Effector CD8-positive, alpha-beta T cell (primary cell): Measurements from ENCODE around the gene TMEM94.

Source experiments
- DNase-seq: peaks from one replicate; lab custom pipeline; 2025; lab: John Stamatoyannopoulos, UW

TMEM94 gene

DNA sequence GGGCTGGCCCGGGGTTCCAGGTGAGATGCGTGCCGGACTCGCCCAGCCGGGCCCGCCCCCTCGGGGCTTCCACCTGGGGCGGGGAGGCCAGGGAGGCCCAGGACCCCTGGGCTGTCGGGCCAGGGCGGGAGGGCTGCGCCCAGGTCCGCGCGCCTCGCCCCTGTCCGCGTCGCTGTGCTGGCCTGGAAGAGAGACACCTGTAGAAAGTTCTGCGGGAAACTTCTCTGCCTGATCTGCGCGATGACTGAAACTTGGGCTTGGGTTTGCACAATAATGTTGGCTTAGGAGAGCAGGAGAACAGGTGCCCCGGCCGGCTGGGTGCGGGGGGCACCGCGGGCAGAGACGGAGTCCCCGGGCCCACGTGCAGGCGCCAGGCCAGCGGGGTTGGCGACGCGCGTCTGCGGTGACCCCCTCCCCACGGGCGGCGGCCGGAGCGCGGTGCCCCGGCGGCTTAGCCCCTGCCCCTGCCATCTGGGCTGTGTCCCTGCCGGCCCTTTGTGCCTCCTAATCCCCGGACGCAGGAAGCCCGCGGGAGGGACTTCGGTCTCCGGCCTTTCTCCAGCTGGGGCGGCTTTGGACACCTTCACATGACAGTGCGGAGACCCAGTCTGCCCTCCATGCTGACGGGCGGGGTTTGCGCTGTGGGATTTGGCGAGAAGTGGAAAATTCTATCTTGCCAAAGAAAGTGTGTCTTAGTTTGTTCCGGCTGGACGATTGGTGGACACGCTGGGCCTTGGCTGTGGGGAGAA, 69.5 kb downstream of the TMEM94 start:
- no peak for DNase-seq

- no peak for DNase-seq
Observed at GRCh38 chr17:75526555-75527270, 70.3 kb downstream of the TMEM94 start.

DNA sequence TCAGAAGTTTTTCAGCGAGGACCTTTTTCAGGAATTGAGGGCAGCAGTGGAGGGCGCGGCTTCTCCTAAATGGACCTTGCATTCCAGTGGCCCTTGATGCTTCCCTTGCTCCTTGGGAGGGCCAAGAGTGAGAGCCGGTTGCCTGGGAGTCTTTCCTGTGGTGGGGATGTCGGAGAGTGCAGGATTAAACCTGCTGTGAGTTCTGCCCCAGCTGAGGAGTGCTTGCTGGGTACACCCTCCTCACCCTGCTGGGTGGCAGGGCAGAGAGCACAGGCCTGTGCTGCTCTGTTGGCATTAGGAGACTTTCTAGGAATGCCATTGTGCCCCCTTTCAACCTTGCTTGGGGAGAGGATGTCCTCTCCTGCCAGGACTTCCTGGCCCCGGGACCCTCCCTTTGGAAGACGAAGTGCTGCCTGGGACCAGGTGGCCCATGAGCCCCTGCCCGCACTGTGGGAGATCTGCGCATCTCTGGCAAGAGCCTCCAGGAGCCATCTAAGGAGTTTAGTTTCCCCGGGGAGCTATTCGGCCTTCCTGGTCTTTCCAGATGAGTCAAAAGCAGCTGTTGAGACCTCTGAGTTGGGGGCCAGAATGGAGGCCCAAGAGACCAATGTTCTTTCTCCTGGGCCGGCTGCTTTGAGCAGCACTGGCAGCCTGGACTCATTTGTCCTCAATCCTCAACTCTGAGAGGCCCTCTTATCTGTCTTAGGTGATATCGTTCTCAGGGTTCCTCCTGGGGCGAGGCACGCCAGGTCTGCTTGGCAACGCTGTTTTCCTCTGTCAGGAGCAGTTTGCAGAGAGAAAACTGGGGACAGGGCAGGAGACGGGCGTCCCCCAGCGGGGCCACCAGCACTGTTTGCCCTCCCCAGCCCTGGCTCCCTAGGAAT, 74.6 kb downstream of the TMEM94 start:
- DNase-seq = no peak

- DNase-seq = no peak
Observed at GRCh38 chr17:75531721-75532072, 75.3 kb downstream of the TMEM94 start.

DNA sequence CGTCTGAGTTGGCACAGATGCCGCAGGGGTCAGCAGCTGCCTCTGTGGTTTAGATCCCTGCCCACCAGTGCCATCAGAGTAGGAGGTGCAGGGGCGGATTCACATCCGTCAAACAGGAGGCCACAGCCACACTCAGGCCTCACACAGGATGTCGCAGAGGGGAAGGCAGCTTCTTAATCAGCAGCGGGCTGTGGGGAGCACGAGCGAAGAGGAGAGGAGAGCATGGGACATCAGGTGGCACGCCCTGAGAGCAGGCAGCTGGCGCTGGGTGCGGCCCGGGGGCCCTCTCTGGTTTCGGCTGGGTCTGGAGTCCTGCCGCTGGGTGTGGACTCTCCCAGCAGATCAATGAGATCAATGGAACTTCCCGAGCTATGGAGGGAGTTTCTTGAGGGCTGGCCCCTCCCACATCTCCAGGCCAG, 78.7 kb downstream of the TMEM94 start:
- no peak for DNase-seq

- no peak for DNase-seq
Observed at GRCh38 chr17:75535871-75536270, 79.4 kb downstream of the TMEM94 start.

DNA sequence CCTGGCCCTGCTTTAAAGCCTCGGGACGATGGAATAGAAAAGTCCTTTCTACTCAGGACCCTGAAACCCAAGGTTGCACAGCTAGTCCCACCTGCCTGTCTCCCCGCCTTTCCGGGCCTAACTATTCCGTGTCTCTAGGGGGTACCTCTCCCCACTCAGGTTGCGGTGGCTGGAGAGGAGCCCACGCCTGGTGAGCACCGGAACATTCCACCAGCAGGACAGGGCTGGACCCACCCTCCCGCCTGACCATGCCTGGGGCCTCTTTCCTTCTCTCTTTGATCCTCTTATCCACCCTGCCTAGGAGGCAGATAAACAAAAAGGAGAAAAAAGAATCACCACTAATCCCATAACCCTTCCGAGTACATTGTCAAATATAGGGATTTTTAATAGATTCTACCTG, 79.9 kb downstream of the TMEM94 start:
- DNase-seq = no peak

DNA sequence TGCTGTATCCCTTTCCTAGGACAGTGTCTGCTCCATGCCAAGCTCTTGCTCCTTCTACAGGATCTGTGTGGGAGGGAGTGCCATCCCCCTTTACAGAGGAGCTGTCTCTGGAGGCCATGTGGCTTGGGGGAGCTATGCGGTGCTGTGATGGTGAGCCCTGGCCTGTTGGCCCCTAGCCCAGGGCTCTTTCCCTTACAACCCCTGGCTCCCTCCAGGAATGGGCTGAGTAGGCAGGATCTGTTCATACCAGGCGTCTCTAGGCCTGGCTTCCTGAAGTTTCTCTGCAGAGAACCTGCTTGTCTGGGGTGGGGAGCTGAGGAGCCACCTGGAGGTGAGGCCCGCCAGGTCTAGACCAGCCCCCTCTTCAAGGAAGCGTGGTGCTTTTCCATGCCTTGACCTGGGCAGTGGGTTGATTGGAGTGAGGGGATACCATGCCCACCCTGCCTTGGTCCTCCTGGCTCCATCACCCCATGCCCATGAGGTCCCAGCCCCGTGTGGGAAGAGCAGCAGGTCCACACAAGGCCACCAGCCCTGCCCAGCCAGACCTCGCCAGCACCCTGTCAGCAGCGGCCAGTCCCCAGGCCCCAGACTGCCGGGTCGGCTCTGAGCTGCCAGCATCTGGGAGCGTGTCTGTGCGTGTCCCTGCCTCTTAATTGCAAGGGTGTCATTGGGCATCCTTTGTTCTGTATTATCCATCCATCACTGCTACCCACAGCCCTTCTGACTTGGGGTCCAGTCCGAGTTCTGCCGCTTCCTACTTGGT, 83.7 kb downstream of the TMEM94 start:
- DNase-seq = no peak

DNA sequence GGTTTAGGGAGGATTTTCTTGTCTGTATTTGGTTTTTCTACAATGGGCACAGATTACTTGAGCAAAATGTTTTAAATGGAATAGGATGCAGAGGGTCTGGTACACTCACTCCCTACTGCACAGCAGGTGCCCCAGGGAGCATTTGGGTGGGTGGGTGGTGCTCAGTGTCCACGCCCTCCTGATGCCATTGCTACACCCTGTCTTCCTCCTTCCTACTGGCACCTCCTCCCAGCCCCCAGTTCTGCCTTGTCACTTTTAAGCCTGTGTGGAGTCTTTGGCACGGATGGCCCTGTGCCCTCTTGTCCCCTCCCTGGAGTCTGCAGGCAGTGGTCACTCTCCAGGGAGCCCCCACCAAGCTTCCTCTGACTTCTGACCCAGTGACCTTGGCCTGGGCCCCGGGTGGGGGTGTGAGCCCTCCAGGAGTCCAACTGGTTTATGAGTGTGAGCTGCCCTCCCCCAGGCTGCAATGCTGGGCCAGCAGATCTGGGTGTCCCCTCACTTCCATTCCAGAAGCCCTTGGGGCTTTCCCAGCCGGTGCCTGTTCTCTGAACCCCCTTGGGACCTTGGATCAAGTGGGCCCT, 84.6 kb downstream of the TMEM94 start:
- no peak for DNase-seq

DNA sequence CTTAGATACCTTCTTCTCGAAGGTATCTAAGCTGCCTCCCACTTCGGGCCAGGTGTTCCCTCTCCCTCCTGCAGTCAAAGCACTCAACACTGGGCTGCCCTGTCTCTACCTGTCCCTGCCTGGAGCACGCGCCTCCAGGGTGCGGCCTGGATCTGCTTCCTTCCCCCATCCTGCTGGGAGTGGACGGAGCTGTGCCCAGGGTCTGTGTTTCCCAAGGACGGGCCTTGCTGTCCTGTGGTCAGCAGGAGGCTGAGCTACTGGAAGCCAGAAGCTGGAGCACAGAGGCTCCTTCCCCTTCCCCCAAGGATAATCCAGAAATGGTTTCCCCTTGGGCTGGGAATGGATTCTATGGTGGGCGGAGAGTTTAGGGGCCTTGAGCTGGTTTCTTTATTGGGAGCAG, 85.8 kb downstream of the TMEM94 start:
- no peak for DNase-seq

- DNase-seq = no peak
Observed at GRCh38 chr17:75542728-75543336, 86.4 kb downstream of the TMEM94 start.

DNA sequence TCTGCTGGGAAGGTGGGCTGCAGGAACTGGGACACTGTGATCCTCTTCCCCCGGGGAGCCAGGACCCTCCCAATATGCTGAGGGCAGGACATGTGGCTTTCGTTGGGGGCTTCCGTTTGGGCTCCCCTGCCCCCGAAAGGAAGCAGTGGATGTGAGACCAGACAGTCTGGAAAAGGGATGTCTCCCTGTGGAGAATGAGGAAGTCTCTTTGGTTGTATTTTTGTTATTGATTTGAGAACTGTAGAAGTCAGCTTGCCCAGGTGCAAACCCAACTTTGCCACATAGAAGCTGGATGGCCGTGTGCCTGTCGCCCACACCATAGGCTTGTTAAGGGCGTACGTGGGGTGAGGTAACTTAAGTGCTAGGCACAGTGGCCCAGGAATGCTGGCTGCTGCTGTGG, 87.8 kb downstream of the TMEM94 start:
- DNase-seq = no peak

DNA sequence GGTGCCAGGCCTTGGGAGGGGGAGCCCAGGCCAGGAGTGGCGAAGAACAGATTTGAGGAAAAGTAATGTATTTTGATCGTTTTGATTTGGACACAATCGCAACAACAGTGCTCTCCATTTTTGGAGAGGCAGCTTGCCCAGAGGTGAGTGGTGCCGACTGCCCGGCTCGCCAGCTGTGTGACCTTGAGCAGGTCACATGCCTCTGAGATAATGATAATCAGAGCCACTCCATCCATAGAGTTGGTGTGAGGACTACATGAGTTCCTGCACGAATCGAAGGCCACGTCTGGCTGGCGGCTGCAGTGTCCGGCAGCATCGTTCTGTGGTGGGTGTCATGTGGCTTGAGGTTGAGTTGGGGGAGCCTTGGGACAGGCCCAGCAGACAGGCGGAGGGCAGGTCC, 89.7 kb downstream of the TMEM94 start:
- no peak for DNase-seq

GRCh38 chr17:75547091-75547490, 90.7 kb downstream of the TMEM94 start:
- DNase-seq = no peak

GRCh38 chr17:75548813-75549212, 92.4 kb downstream of the TMEM94 start:
- no peak for DNase-seq
